Measurements from ENCODE around the gene HNRNPM.

Gene HNRNPM

GRCh38 chr19:8489561-8490394, 45.0 kb downstream of the HNRNPM start:
- H3K9me2 ChIP-seq (replicated peaks; ENCODE audit: insufficient read depth, low read length) = no peaks in the 10 kb centered on the region
- H3K27me3 ChIP-seq (replicated peaks; ENCODE audit: insufficient read depth, low read length) = no peaks in the 10 kb centered on the region
- DNase-seq = no peak
- no peaks in the 10 kb centered on the region for H3K9me3 ChIP-seq (replicated peaks; ENCODE audit: insufficient read depth, low read length)
- TF ChIP-seq EZH2phosphoT487 (IDR thresholded peaks at IDR 0.05; ENCODE audit: low read length) = no peak
- no peak for TF ChIP-seq CTCF (IDR thresholded peaks at IDR 0.05; ENCODE audit: low read length)
- TF ChIP-seq EZH2 (optimal IDR thresholded peaks at IDR 0.05; ENCODE audit: low read depth, low read length) = no peak
- H3K27ac ChIP-seq (ENCODE audit: low read length) = no peak overlapping the region
- no peak overlapping the region for H2AFZ ChIP-seq (ENCODE audit: low read length)
- H3K4me2 ChIP-seq (ENCODE audit: low read depth, low read length) = no peak overlapping the region
- peaks cover 16% of the 10 kb centered on the region for H3K36me3 ChIP-seq (replicated peaks; ENCODE audit: insufficient read depth, low read length)
- no peak overlapping the region for H3K4me3 ChIP-seq (ENCODE audit: low read length)
- no peak overlapping the region for H3K9ac ChIP-seq (ENCODE audit: low read length)
- H4K20me1 ChIP-seq (ENCODE audit: insufficient read depth, low read length) = no peaks in the 10 kb centered on the region
- peaks cover 9% of the 10 kb centered on the region; the same call in 1 of the 2 replicates for H3K79me2 ChIP-seq (ENCODE audit: low read length)
- no peaks in the 10 kb centered on the region for H3F3A ChIP-seq (ENCODE audit: insufficient read depth, low read length)
- H3K4me1 ChIP-seq (ENCODE audit: low read length) = no peaks in the 10 kb centered on the region

- Histone ChIP-seq H3K27ac (ENCODE audit: low read length) (no peak overlapping the region), H3K9me3 (replicated peaks; ENCODE audit: insufficient read depth, low read length) (no peaks in the 10 kb centered on the region), H3K9ac (ENCODE audit: low read length) (no peak overlapping the region), H3K4me3 (ENCODE audit: low read length) (no peak overlapping the region), H3K4me1 (ENCODE audit: low read length) (no peaks in the 10 kb centered on the region), H2AFZ (ENCODE audit: low read length) (no peak overlapping the region), H3F3A (ENCODE audit: insufficient read depth, low read length) (no peaks in the 10 kb centered on the region), H3K36me3 (replicated peaks; ENCODE audit: insufficient read depth, low read length) (peaks cover 14% of the 10 kb centered on the region), H4K20me1 (ENCODE audit: insufficient read depth, low read length) (no peaks in the 10 kb centered on the region), H3K27me3 (replicated peaks; ENCODE audit: insufficient read depth, low read length) (no peaks in the 10 kb centered on the region), H3K4me2 (ENCODE audit: low read depth, low read length) (no peak overlapping the region), H3K9me2 (replicated peaks; ENCODE audit: insufficient read depth, low read length) (no peaks in the 10 kb centered on the region), H3K79me2 (ENCODE audit: low read length) (peaks cover 9% of the 10 kb centered on the region; the same call in 1 of the 2 replicates)
- no peak for TF ChIP-seq EZH2 (optimal IDR thresholded peaks at IDR 0.05; ENCODE audit: low read depth, low read length)
- TF ChIP-seq EZH2phosphoT487 (IDR thresholded peaks at IDR 0.05; ENCODE audit: low read length) = no peak
- DNase-seq = no peak
Observed at GRCh38 chr19:8490395-8490760, 45.6 kb downstream of the HNRNPM start.

GRCh38 chr19:8490873-8491272, 46.1 kb downstream of the HNRNPM start:
- no peaks in the 10 kb centered on the region for H4K20me1 ChIP-seq (ENCODE audit: insufficient read depth, low read length)
- peaks cover 6% of the 10 kb centered on the region; the same call in 1 of the 2 replicates for H3K79me2 ChIP-seq (ENCODE audit: low read length)
- no peak overlapping the region for H2AFZ ChIP-seq (ENCODE audit: low read length)
- no peaks in the 10 kb centered on the region for H3K4me1 ChIP-seq (ENCODE audit: low read length)
- TF ChIP-seq EZH2 (optimal IDR thresholded peaks at IDR 0.05; ENCODE audit: low read depth, low read length) (no peak), EZH2phosphoT487 (IDR thresholded peaks at IDR 0.05; ENCODE audit: low read length) (no peak), CTCF (IDR thresholded peaks at IDR 0.05; ENCODE audit: low read length) (no peak)
- no peaks in the 10 kb centered on the region for H3K9me2 ChIP-seq (replicated peaks; ENCODE audit: insufficient read depth, low read length)
- no peak for DNase-seq
- H3K27me3 ChIP-seq (replicated peaks; ENCODE audit: insufficient read depth, low read length) = no peaks in the 10 kb centered on the region
- H3K27ac ChIP-seq (ENCODE audit: low read length) = no peak overlapping the region
- no peak overlapping the region for H3K4me2 ChIP-seq (ENCODE audit: low read depth, low read length)
- no peaks in the 10 kb centered on the region for H3K9me3 ChIP-seq (replicated peaks; ENCODE audit: insufficient read depth, low read length)
- H3K4me3 ChIP-seq (ENCODE audit: low read length) = no peak overlapping the region
- peaks cover 9% of the 10 kb centered on the region for H3K36me3 ChIP-seq (replicated peaks; ENCODE audit: insufficient read depth, low read length)
- H3F3A ChIP-seq (ENCODE audit: insufficient read depth, low read length) = no peaks in the 10 kb centered on the region
- no peak overlapping the region for H3K9ac ChIP-seq (ENCODE audit: low read length)

- H3K4me2 ChIP-seq (ENCODE audit: low read depth, low read length) = no peak overlapping the region
- H3K9me3 ChIP-seq (replicated peaks; ENCODE audit: insufficient read depth, low read length) = no peaks in the 10 kb centered on the region
- no peak overlapping the region for H3K27ac ChIP-seq (ENCODE audit: low read length)
- no peaks in the 10 kb centered on the region for H3K4me1 ChIP-seq (ENCODE audit: low read length)
- H3K9me2 ChIP-seq (replicated peaks; ENCODE audit: insufficient read depth, low read length) = no peaks in the 10 kb centered on the region
- H2AFZ ChIP-seq (ENCODE audit: low read length) = no peak overlapping the region
- no peak overlapping the region for H3K4me3 ChIP-seq (ENCODE audit: low read length)
- DNase-seq = no peak
- H3F3A ChIP-seq (ENCODE audit: insufficient read depth, low read length) = no peaks in the 10 kb centered on the region
- no peaks in the 10 kb centered on the region for H3K79me2 ChIP-seq (ENCODE audit: low read length)
- H3K9ac ChIP-seq (ENCODE audit: low read length) = no peak overlapping the region
- no peaks in the 10 kb centered on the region for H4K20me1 ChIP-seq (ENCODE audit: insufficient read depth, low read length)
- H3K36me3 ChIP-seq (replicated peaks; ENCODE audit: insufficient read depth, low read length) = peaks cover 2% of the 10 kb centered on the region
- no peaks in the 10 kb centered on the region for H3K27me3 ChIP-seq (replicated peaks; ENCODE audit: insufficient read depth, low read length)
- TF ChIP-seq EZH2 (optimal IDR thresholded peaks at IDR 0.05; ENCODE audit: low read depth, low read length) (no peak), CTCF (IDR thresholded peaks at IDR 0.05; ENCODE audit: low read length) (no peak), EZH2phosphoT487 (IDR thresholded peaks at IDR 0.05; ENCODE audit: low read length) (no peak)
Observed at GRCh38 chr19:8491574-8491973, 46.8 kb downstream of the HNRNPM start.
